ENCODE data around the gene FIGNL2.

Gene FIGNL2

GRCh38 chr12:51864833-51865670, 16.5 kb upstream of the FIGNL2 start:
- no peak for TF ChIP-seq CTCF (IDR thresholded peaks at IDR 0.05)
- Histone ChIP-seq H3K27me3 (ENCODE audit: control insufficient read depth, insufficient read depth, low read length) (no peaks in the 10 kb centered on the region), H3K9me3 (ENCODE audit: control insufficient read depth, low read length) (no peaks in the 10 kb centered on the region), H2AFZ (no peak overlapping the region), H3K4me2 (ENCODE audit: low read length) (no peak overlapping the region), H3K27ac (no peak overlapping the region), H3K36me3 (ENCODE audit: control insufficient read depth, insufficient read depth, low read length) (no peaks in the 10 kb centered on the region), H3K4me1 (peaks cover 15% of the 10 kb centered on the region), H3K79me2 (no peaks in the 10 kb centered on the region), H3K9ac (no peak overlapping the region), H3K4me3 (ENCODE audit: low read depth, low read length) (no peak overlapping the region)

DNA sequence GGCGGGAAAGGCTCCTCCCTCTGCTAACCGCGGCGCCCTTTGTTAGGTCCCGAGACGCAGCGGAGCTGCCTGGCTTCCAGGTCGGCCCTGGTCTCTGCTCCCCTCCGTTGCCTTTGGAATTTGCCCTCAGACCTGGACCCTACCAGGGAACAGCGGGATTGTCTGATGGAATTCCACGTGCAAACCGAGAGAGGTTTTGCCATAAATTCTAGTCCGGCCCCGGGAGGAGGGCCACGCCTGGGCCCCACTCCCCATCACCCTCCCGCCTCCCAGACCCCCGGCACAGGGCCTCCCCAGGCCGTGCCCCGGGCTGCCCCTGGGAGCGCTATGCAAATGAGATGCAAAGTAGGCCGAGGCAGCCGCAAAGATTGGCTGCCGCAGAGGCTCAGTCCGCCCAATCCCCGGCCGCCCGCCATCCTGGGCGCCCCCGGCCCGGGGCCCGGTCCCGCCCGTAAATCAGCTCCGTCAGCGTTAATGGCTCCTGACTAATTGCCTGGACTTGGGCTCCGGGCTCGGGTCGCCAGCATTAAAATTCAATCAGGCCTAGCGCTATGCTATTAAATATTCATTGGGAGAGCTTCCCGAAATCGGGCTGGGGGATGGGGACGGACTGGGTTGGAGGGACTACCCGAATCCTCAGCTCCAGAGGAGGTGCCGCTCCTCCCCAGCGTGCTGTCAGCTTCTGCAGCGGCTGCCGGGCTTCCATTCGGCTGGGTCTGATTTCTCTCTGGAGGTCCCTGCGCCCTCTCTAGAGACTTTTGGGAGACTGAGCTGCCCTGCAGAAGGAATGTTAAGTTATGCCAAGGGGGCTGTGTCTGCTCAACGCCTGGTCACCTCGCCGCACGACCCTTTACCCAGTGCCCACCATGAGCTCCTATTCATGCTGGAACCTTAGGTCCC, 15.7 kb upstream of the FIGNL2 start:
- H3K27me3 ChIP-seq (ENCODE audit: control insufficient read depth, insufficient read depth, low read length): no peaks in the 10 kb centered on the region
- peaks cover 14% of the 10 kb centered on the region for H3K4me1 ChIP-seq

DNA sequence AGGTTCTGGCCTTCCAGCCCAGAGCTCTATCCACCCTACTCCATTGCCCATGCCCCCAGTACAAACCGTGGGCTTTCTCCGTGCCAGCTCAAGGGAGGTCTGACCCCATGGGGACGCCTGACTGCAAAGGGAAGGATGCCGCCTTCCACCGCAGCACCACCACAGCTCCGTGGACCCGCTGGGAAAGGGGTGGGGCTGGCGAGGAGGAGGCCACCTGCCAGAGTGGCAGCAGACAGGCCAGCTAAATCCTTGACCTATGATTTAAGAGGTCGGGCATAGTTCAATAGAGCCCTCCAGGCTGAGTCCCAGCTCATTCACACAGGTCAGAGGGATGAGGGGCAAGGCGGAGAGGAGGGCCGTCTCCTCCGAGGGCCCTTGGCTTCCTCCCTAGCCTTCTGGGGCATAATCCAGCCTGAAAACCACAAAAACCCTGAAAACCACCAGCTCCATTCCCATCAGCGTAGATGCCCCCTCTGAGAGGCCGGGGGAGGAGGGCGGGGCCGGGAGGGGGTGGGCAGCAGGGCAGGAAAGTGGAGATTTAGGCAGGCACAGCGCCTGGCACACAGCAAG, 14.9 kb upstream of the FIGNL2 start:
- Histone ChIP-seq H3K4me3 (ENCODE audit: low read depth, low read length) (no peak overlapping the region), H3K9ac (no peak overlapping the region), H3K9me3 (ENCODE audit: control insufficient read depth, low read length) (no peaks in the 10 kb centered on the region), H3K4me2 (ENCODE audit: low read length) (no peak overlapping the region), H3K4me1 (peaks cover 9% of the 10 kb centered on the region), H3K36me3 (ENCODE audit: control insufficient read depth, insufficient read depth, low read length) (no peaks in the 10 kb centered on the region), H2AFZ (peak overlapping the region; percentile 65), H3K27me3 (ENCODE audit: control insufficient read depth, insufficient read depth, low read length) (no peaks in the 10 kb centered on the region), H3K27ac (no peak overlapping the region), H3K79me2 (no peaks in the 10 kb centered on the region)
- TF ChIP-seq CTCF (IDR thresholded peaks at IDR 0.05): no peak

More for the DNA sequence above, 15.7 kb upstream of the FIGNL2 start:
- Histone ChIP-seq H3K4me3 (ENCODE audit: low read depth, low read length) (no peak overlapping the region), H3K27ac (no peak overlapping the region), H3K9ac (no peak overlapping the region), H2AFZ (peak overlapping the region; percentile 65), H3K36me3 (ENCODE audit: control insufficient read depth, insufficient read depth, low read length) (no peaks in the 10 kb centered on the region), H3K9me3 (ENCODE audit: control insufficient read depth, low read length) (no peaks in the 10 kb centered on the region), H3K79me2 (no peaks in the 10 kb centered on the region), H3K4me2 (ENCODE audit: low read length) (no peak overlapping the region)
- no peak for TF ChIP-seq CTCF (IDR thresholded peaks at IDR 0.05)

DNA sequence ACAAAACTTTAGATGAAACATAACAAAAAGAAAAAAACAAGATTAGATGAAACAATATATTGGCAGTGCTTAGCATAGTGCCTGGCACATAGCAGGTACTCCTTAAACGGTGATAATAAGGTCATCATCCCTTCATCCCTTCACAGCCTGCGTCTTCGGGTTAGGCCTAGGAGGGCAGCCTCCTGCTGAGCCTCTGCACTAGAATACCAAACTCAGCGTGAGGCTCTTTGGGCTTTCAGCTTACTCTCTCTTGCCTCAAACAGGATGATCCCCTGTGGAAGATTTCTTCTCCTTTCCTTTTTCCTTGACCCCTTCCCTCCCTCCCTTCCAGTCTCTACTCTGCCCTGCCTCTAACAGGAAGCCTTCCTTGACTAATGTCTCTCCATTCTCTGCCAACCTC, 14.4 kb upstream of the FIGNL2 start:
- Histone ChIP-seq H3K4me2 (ENCODE audit: low read length) (no peak overlapping the region), H3K27me3 (ENCODE audit: control insufficient read depth, insufficient read depth, low read length) (no peaks in the 10 kb centered on the region), H3K4me3 (ENCODE audit: low read depth, low read length) (no peak overlapping the region), H3K27ac (no peak overlapping the region), H3K79me2 (no peaks in the 10 kb centered on the region), H3K36me3 (ENCODE audit: control insufficient read depth, insufficient read depth, low read length) (no peaks in the 10 kb centered on the region), H3K9me3 (ENCODE audit: control insufficient read depth, low read length) (no peaks in the 10 kb centered on the region), H3K4me1 (peaks cover 7% of the 10 kb centered on the region), H3K9ac (no peak overlapping the region), H2AFZ (no peak overlapping the region)
- TF ChIP-seq CTCF (IDR thresholded peaks at IDR 0.05): no peak

Data from parathyroid adenoma (tissue), 2 donors.